ENCODE measurements around the gene DGKI.
"Not testable (repeated sequence)": the region's sequence is repeated elsewhere in the genome, so short reads cannot be mapped to it uniquely, and the experiment has no call there.

Gene DGKI

DNA sequence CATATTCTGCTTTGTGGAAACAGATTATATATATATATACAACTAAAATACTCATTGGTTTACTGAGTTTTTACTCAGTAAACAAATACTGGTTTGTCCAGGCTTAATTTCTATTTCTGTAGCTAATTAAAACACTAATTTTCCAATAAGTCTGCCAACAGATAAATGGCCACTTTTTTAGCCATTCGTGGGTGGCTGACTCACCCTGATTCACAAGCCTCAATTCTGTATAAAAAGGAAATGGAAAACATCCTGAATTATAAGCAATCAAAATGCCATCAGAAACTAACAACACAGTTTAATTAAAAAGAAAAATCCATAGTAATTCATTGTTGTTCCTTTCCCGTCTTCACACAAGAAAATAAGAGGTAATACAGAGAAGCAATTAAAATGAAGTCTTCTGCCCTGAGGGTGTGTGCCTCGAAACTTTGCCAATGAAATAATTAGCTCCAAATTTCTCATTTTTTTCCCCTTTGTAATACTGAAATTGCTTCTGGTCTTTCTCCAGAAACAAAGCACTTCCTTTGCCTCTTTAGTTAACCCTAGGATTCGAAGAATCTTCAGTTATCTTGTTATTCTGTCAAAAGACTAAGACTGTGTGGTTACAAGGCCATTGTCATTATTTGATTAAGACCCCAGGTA is 384.6 kb downstream of the DGKI start:
- DNase-seq = no peak

DNA sequence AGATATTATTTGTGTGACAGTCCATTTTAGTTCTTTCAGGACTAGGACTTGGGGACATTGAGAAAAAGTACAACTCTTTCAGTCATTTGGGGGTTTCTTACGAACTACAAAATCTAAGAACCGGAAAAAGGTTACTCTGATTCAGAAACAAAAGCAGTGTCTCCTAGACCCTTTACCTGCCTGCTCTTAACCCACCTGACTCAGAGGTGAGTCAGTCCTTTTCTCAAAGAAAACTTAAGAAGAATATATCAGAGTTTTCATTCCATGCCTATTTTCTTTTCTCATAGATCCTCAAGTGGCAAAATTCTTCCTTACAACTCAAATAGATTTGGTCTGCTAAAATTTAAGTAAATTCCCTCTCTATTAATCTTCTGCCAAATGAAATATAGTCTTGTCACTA is 388.4 kb downstream of the DGKI start:
- DNase-seq = no peak

DNA sequence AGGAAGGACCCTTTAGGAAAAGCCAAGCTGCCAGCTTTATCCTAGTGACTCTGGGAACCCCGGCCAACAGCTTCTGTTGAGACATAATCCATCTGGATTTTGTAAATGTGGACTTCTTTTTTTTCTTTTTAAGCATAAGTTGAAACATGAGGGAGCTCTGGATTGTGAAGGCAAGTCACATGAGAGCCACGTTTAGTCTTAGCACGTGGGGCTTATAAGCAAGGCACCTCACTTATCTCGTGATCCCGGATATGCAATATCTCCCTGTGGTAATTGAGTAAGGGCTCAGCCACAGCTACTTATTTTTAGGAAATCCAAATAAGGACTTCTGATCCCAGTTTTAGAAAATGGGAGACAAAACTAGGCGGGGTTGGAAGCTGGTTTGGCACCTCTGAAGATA is 392.0 kb downstream of the DGKI start:
- peak; percentile 54 for DNase-seq

DNA sequence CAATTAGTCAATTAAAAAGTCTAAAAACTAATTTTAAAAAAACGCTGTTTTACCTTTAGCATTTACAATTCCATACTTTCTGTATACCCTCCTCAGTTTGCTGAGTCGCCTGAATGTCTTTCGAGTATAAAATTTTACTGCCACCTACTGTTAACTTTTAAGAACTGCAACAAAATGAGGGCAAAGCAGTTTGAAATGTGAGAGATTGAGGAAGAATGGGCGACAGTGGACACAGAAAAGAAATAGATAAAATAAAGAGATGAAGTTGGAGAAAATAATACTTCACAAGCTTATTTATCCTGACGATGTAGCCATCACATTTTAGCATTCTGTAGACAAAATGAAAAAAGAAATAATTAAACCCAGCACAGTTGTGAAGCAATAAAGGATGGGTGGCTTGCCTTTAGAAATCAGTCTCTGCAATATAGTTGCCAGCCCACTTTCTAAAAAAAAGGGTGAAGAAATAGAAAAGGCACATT is 392.5 kb downstream of the DGKI start:
- peak; percentile 69 for DNase-seq

DNA sequence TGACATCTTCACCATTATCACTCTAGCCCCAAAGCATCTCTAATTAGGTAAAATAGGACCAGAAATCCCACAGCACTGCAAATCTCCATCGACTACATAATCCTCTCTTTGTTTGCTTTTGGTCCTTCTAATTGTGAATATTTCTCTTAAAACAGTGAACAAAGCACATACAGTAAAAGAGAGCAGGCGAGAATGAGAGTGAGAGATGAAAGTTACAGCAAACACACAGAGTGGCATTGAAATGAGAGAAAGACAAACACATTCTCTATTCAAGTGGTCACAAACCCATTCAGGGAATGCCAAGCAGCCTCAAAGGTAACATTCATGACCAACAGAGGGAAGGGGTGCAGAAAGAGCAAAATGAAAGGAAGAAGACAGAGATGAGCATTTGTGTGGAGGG is 393.4 kb downstream of the DGKI start:
- no peak for DNase-seq

DNA sequence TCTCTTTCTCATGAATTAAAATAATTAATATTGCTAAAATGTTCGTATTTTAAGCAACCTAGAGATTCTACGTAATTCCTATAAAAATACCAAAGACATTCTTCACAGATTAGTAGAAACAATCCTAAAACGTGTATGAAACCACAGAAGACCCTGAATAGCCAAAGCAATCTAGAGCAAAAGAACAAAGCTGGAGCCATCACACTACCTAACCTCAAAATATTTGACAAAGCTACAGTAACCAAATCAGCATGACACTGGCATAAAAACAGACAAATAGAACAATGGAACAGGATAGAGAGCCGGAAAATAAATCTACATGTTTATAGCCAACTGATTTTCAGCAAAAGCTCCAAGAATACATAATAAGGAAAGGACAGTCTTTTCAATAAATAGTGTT is 397.8 kb downstream of the DGKI start:
- no peak for DNase-seq

DNA sequence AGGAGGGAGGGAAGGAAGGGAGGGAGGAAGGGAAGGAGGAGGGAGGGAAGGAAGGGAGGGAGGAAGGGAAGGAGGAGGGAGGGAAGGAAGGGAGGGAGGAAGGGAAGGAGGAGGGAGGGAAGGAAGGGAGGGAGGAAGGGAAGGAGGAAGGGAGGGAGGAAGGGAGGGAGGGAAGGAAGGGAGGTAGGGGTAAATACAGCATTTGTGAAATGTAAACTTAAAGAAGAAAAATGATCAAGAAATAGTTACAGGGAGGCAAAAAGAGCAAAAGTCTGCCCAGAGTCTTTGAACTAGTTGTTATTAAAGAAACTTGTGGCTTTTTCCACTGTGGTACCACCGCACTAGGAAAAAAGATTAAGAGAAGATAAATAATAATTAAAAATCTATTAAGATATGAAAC is 398.2 kb downstream of the DGKI start:
- DNase-seq = not testable (repeated sequence)

DNA sequence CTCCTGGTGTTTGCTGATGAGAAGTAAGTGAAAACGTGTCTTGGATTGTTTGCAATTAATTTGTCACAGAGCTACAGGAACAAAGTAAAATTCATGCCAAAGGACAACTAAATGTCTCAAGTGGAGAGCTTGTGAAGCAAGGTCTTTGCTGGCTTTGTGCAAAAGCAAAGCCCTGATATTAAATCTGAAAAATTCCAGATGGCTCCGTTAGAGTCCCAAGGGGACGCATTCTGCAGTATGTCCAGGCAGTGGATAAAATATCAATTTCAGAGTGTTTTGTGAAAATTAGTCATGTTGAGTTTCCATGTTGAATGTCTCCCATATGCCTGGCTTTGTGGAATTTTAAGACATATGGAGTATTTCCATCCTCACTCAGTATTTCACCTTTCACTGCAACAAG is 400.7 kb downstream of the DGKI start:
- peak; percentile 22 for DNase-seq

DNA sequence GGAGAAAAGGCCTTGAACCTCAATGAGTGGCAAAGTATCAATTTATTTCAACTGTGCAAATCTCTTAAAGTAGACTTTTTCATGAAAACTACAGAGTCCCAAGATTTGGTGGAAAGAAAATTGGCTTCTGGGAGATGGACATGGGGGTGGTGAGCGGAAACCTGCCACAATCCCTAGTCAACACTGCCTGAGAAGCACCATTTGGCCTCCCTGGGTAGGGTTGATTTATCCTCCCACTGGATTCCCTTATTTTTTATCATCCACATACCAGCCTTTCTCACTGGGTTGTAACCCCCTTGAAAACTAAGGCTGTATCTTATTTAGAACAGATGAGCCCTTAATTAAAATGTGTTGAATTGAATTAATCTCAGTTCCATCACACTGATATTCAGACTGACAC is 401.5 kb downstream of the DGKI start:
- no peak for DNase-seq

DNA sequence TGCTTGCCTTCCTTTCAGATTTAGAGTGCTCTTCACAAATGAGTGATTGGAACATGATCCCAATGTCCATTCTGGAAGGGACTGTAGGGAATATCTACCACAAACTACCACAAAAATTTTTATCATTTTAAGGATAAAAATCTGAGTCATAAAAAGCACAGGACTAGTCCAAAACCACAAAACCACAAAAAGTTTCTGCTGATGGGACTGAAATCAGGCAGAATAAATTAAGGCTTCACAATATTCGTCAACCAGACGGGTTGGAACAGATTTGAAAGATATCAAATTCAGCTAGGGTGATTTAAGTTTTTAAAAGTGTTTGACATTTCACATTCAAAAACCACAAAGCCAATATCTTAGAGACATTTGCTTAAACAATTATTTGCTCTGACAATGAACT is 403.2 kb downstream of the DGKI start:
- peak; percentile 82 for DNase-seq

DNA sequence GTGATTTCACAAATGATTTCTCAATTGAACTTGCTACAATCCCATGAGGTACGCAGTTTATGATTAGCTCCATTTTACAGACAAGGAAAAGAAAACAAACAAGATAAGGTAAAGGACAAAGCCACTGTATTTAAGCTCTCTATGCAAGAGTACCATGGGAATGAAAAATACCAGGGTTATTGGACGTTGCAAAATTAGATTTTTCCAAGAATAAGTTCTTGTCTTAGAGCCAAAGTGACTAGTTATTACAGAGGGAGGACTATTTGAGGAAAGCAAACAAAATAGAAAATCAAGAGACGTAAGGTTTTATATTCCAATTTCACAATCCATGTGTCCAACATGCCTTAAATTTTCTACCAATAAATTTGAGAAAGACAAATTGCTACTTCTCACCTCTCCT is 405.3 kb downstream of the DGKI start:
- DNase-seq = no peak

DNA sequence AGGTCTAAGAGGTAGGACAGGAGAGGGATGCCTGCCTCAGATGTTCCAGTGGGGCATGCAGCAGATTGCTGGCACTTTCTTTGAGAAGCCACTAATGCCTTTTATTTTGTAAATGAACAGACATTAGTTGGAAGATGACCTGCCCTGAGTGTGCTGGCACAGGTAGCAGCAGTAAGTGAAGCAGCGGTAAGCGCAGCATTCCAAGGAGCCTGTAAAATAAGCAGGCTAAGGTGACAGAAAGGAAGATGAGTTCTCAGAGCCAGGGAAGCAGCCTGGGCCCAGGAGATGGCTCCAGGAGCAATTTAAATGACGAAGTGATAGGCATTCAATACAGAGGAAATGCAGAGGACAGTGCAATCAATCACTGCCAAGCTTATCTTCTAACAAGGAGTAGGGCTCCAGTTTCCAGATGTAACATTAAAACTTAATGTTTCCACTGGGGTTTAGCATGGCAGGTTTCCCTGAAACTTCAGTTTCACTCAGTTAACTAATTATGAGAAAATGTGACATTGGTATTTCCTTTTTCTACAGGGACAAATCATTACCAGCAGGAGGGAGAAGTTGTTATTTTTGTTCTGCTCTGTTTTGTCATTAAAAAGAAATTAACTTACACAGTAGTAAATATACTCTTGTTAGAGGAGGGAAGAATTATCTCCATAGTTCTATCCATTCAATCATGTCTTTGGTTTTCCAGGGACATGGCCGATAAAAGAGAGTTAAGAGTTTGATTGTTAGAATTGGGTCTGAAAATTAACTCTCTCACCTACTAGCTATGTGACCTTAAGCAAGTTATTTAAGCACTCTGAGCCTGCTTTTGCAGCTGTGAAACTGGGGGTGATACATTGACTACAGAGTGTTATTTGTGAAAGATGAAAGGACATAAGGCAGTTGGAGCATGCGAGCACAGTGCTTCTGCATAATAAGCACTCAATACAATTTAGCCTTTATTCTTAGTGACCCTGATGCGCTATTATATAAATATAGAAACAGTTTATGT is 406.6 kb downstream of the DGKI start:
- peak; percentile 13 for DNase-seq

DNA sequence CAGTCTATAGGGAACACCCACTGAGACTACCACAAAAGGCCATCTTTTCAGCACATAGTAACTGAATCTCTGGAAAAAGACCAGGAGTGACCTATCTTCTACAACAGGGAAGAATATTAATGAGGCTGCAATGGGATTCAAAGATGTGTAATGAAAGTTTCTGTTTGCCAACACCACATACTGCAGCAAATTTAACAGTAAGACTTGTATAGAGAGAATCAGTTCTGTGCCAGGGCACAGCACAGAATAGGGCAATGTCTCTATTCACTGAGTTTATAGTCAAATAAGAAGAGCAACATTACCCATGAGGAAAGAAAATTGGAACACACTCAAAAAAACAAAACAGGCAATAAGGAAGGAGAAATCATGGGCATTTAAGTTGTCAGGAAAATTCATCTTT is 411.8 kb downstream of the DGKI start:
- DNase-seq = no peak

DNA sequence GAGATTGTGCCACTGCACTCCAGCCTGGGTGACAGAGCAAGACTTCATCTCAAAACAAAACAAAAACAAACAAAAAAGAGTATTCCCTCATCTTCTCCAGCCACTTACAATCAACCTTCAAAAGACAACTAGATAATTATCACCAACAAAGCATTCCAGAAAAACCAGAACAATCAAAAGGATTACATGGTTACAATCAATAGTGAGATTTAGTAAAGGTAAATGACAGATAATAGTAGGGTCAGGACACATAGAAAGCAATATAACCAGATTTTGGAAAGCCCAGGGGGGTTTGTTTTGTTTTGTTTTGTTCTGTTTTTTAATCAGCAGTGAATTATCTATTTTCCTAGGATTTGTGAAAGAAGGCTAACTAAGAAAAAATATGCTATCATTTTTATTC is 412.2 kb downstream of the DGKI start:
- DNase-seq = no peak

DNA sequence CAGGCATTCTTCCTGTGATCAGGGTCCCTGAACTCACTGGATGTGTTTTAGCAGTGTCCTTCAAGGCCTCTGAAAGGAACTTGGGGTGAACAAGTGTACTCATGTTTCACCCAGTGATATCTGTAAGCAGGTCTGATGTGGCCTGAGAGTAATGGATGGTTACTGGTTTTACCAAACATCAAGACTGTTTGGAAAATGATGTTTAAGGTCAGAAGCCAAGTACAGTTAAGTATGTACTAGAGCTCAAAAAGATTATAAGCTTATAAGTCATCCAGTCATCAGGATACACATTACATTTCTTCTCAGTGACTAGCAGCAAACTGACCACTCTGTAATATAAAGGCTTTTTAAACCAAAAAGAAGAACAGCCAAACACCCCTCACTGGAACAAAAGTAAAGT is 423.5 kb downstream of the DGKI start:
- DNase-seq = no peak

DNA sequence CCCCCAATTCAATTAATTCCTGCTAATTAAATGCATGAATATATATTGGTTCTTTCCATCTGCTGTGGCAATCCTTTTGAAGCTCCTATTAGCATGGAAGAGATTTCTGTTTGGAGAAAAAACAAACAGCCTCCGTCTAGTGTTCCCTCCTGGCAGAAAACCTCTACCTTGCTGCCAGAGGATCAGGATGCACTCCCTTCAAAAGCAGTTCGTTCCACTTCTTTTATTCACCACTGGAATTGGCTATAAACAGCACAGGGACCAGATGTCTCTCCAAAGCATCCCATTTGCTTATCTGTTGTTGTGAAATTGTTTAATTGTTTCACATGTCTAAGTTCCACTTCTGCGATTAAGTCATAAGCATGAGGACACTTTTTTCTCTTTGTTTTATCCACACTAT is 425.4 kb downstream of the DGKI start:
- DNase-seq = no peak

DNA sequence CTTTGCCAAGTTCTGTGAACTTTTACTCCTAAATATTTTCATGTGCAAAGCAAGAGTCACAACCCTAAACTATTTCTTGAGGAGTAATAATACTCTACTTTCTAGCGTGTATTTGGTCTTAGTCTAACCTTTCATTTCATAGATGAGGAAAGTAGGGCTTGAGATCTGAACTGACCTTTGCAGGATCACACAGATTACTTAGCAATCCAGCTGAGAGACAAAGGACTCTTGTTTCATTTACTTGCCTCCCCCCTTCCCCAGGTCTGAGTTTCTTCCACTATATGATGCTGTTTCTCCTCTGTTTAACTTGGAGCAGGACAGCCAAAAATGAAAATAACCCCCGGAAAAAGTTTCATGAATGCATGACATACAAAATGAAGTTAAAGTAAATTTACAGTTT is 427.9 kb downstream of the DGKI start:
- no peak for DNase-seq

DNA sequence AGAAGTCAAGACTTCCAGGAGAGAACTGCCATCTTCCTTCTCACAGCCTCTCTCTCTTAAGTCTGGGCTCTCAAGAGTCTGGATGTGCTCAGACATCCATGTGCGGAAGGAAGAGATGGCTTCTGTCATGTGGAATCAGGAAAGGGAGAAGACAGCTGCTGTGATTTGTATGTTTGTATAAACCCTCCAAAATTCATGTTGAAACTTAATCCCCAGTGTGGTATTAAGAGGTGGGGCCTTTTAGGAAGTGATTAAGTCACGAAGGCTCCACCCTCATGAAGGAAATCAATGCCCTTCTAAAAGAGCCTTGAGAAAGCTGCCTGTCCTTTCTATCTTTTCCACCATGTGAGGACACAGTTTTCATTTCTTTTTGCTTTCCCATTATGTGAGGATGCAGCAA is 429.3 kb downstream of the DGKI start:
- DNase-seq = peak; percentile 6

DNA sequence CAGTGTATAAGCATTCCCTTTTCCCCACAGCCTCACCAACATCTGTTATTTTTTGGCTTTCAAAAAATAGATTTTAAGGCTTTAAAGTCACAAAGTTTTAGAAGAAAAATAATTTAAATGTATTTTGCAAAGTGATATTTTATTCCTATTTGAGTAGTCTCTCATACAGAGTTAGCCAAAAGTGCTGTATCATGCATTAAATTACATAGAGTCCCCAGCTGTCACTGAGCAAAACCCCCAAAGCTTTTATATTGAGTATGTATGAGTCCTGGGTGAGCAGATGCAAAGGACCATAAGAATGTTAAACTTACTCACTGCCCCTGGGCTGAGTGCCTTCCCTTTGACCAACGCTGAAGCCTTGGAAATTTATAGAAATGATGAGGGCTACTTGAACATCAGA is 432.9 kb downstream of the DGKI start:
- DNase-seq = no peak

DNA sequence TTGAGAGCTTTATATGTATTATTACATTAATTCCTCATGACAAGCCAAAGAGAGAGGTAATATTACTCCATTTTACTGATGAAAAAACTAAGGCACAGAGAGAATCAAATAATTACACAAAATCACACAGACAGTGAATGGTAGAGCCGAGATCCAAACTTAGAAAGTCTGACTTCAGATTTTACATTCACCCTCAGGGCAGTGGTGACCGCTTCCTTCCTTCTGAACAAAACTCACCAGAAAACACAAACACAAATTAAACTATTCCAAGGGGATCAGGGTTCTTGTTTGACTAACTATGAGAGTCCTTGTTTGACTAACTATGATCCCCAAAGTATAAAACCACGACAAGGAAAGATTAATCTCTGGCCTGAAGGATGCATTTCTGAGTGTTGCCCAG is 435.3 kb downstream of the DGKI start:
- no peak for DNase-seq

DNA sequence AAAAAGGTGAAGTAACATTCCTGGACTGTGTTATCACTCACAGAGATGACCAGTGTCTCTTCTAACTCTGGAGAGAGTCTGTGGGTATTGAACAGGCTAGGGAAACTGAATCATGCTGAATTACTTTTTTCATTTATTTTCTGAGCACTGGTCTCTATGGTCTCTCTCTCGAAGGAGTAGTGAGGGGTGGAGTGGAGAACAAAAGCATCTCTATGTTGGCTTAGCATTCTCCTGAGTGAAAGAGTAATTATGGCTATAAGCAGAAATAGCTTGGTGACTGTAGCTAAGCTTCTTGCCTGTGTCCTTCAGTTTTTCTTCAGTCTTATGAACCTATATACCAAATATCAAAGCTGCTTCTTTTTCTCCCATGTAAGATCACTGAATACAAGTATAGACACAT is 438.6 kb downstream of the DGKI start:
- no peak for DNase-seq

DNA sequence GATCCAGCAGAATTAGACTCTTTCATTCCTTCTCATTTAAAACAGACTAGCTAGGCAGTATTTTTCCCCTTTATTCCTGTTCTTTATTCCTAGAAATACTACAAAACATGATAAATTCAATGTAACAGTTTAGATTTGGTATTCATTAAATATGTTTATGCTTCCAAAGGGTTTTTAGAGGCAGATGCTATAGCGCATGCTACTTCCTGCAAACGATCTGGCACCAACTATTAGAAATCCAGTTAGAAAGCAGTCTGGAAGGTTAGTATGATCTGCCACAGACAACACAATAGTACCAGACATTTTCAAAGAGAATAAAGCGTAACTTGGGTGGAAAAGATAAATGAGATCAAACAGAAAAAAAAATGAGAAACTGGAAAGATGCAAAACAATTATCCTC is 439.7 kb downstream of the DGKI start:
- no peak for DNase-seq

DNA sequence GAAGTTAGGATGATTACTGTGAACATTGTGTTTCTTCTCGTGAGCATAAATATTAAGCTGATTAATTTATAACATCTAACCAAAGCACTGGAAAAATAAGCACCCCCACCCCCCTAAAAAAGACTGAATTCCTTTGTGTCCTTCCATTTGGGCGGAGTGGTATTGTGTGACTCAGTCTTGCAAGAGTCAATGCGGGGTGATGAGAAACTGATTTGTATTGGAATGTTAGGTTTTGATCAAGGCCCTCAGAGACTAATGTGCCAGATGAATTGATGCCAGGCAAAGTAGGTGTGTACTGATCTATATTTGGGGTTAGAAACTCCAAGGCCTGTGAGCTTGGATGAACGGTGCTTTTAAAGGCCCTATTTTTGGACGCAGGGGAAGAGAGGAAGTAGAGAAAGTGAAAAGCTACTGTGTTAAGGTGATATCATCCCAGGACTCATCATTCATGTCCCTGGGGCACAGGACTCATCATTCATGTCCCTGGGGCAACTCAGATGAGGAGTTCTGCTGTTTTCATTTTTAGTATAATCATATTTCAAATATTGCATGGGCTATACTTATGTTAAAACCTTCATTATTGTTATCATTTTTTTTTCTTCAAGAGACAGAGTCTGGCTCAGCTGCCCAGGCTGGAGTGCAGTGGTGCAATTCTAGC is 442.0 kb downstream of the DGKI start:
- peak; percentile 29 for DNase-seq

DNA sequence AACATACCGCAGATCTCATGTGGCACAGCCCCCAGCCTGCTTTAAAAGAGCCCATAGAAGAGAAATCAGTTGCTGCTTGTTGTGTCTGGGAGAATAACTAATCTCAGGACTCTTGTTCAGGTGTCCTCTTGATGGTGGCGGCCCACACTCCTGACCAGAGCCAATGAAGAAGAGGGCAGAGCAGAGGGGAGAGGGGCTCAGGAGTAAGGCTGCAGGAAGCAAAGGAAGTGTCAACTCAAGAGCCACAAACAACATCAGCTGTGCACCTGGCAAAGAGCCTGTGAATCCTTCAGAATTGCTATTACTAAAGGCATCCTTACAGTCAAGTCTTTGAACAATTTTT is 443.4 kb downstream of the DGKI start:
- peak; percentile 9 for DNase-seq

Measured in fibroblast of skin of scalp (primary cell).